AG04449 (cell line): ENCODE results near the gene INVS.

Experiments
- CTCF ChIA-PET: fragments of 350-600 bp; formaldehyde crosslinking; extraction: SDS; loops from one replicate; lab custom pipeline; 2021; ENCODE audit warnings: antibody characterized with exemption; lab: Yijun Ruan, JAX
- POLR2A ChIA-PET: fragments of 400-600, 350-600 bp; formaldehyde crosslinking; extraction: SDS; loops from one replicate; lab custom pipeline; 2020; ENCODE audit warnings: antibody characterized with exemption, inconsistent platforms; lab: Yijun Ruan, JAX
- DNase-seq: peaks from one replicate; pipeline ENCODE4 v3.0.0-alpha.2; 2010; ENCODE audit warnings: low read depth, low spot score
- H3K4me3 ChIP-seq: 2 replicates; pipeline ENCODE4 v1.5.1; 2011; ENCODE audit warnings: low read depth, mild to moderate bottlenecking, control low read depth, low read length
- CTCF ChIP-seq: IDR thresholded peaks from one replicate; pipeline ENCODE4 v1.5.1; 2011; ENCODE audit warnings: mild to moderate bottlenecking, moderate library complexity, low read length, control low read depth, inconsistent platforms; ENCODE audit not compliant: insufficient read depth; ENCODE audit errors: missing control alignments

Gene INVS

DNA sequence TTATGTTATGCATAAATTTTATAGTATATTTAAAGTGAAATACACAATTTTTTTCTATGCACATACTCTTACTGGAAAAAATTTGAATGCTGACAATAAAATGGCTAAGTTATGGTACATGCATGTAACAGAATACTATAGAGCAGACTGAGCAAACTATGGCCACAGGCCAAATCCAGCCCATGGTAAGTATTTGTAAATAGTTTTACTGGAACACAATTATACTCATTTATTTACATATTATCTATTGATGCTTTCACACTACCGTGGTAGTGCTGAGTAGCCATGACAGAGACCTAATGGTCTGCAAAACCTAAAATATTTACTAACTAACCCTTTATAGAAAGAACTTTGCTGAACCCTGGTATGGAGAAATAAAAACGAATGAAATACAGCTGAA lies 208.0 kb downstream of the INVS start:
- TF ChIP-seq CTCF, result no peak
- DNase-seq, result no peak
- ChIA-PET CTCF (no interaction called here), POLR2A (no interaction called here)
- no peak overlapping the region for H3K4me3 ChIP-seq

DNA sequence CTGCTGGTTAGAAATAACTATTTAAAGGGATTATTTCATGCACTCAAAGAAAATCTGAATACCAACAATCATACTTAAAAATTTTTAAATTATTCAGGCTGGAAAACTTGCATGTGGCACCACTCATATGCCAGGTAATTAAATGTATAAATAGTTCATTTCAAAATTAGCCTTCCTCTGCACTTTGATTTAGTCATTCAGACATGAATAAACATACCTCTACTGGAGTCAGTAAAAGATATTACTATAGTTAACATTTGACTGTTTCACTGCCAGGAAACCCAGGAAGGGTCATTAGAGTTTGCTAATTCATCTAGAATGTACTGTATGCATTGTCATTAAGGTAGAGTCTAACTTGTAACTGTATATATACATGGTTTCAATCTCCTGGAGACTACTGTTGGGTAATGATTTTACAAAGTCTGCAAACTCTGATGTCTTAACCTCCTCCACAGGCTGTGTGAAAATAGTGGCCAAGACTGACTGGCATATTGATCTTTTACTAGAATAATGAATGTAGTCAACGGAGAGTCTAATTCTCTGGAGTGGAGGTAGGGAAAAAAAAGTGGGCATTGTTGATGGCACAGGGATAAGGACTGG lies 210.0 kb downstream of the INVS start:
- CTCF ChIA-PET, result no interaction called here
- POLR2A ChIA-PET, result no interaction called here
- no peak for DNase-seq
- no peak overlapping the region for H3K4me3 ChIP-seq
- TF ChIP-seq CTCF, result no peak

DNA sequence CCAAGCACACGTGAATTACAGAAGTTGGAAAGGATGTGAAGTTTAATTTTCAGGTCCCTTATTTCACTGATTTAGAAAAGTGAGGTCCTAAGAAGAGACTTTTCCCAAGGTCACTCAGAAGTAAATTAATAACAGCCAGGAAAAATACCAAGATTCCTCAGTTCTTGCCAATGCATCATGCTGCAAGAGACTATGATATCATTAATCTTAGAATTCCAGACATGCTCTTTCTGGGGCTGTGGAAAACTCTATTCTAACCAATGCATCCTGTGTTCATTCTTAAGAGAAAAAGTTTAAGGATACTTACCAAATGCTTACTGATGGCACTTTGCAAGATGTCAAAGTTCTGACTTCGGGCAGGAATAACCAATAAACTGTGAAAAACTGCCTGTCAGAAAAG lies 210.9 kb downstream of the INVS start:
- no peak overlapping the region for H3K4me3 ChIP-seq
- ChIA-PET CTCF (interaction anchor here (2.4 kb wide), 1 partner anchor 14 kb away, joined by 9 read pairs; no protein-coding TSS in a partner anchor), POLR2A (no interaction called here)
- no peak for TF ChIP-seq CTCF
- DNase-seq, result no peak

GRCh38 chr9:100315561-100315960 lies 216.5 kb downstream of the INVS start:
- ChIA-PET CTCF (interaction anchor here (0.6 to 2.3 kb wide), 3 partner anchors 9 to 1131 kb away, joined by 3 to 21 read pairs (median 6); no protein-coding TSS in a partner anchor), POLR2A (no interaction called here)
- TF ChIP-seq CTCF, result no peak
- no peak for DNase-seq
- no peak overlapping the region for H3K4me3 ChIP-seq

GRCh38 chr9:100317706-100318105 lies 218.7 kb downstream of the INVS start:
- ChIA-PET POLR2A (no interaction called here), CTCF (no interaction called here)
- no peak for TF ChIP-seq CTCF
- no peak overlapping the region for H3K4me3 ChIP-seq
- no peak for DNase-seq

GRCh38 chr9:100322954-100323536 lies 224.0 kb downstream of the INVS start:
- H3K4me3 ChIP-seq, result no peak overlapping the region
- POLR2A ChIA-PET, result no interaction called here
- CTCF ChIA-PET, result interaction anchor here (0.7 to 6.2 kb wide), 37 partner anchors 7 to 1161 kb away, joined by 3 to 64 read pairs (median 6); partner anchors contain the start of gene TEX10
- peak; percentile 39 for TF ChIP-seq CTCF
- DNase-seq, result no peak
